HEK293 (cell line): Measurements from ENCODE around the gene BRCA2.

Experiments
- CTCF ChIA-PET: fragments of 350-600 bp; formaldehyde crosslinking; extraction: SDS; loops from one replicate; lab custom pipeline; 2021; ENCODE audit warnings: antibody characterized with exemption; lab: Yijun Ruan, JAX
- POLR2A ChIA-PET: fragments of 300-600 bp; formaldehyde crosslinking; extraction: SDS; loops from one replicate; lab custom pipeline; 2020; ENCODE audit warnings: antibody characterized with exemption, inconsistent platforms; lab: Yijun Ruan, JAX
- H3K27ac ChIP-seq: fragments of 200-500 bp; sonication (Bioruptor generic); 2 replicates; pipeline ENCODE4 v1.5.1; 2014; ENCODE audit warnings: low read depth, low read length, control low read depth, inconsistent platforms; ENCODE audit errors: extremely low read depth
- H3K36me3 ChIP-seq, 2 experiments: fragments of 200-500 bp in 1 of 2; sonication (Bioruptor generic) in 1 of 2; 1 replicate in 1 of 2; 2 replicates in 1 of 2; pipeline ENCODE4 v1.5.1; 2014 to 2017; ENCODE audit warnings: inconsistent platforms in 2 of 2, low read length in 2 of 2; ENCODE audit not compliant: control insufficient read depth in 2 of 2, insufficient read depth in 1 of 2
- H3K4me1 ChIP-seq: fragments of 200-500 bp; sonication (Bioruptor generic); 2 replicates; pipeline ENCODE4 v1.5.1; 2014; ENCODE audit warnings: mild to moderate bottlenecking, low read length, inconsistent platforms; ENCODE audit not compliant: control insufficient read depth, insufficient read depth
- H3K4me3 ChIP-seq: 2 replicates; pipeline ENCODE4 v1.5.1; 2011; ENCODE audit warnings: low read depth, mild to moderate bottlenecking, control low read depth, low read length, moderate library complexity
- H3K9me3 ChIP-seq: fragments of 200-500 bp; sonication (Bioruptor generic); 2 replicates; pipeline ENCODE4 v1.5.1; 2014; ENCODE audit warnings: low read depth, low read length, inconsistent platforms; ENCODE audit not compliant: control insufficient read depth, insufficient read depth
- FEZF1 ChIP-seq: fragments of 450-650 bp; formaldehyde crosslinking; IDR thresholded peaks from 2 replicates; pipeline ENCODE4 v1.5.1; 2016; ENCODE audit warnings: missing biosample characterization, missing genetic modification characterization
- GFI1B ChIP-seq: fragments of 450-650 bp; formaldehyde crosslinking; IDR thresholded peaks from 2 replicates; pipeline ENCODE4 v1.5.1; 2016; ENCODE audit warnings: missing biosample characterization, missing genetic modification characterization
- GLI2 ChIP-seq: fragments of 450-650 bp; formaldehyde crosslinking; IDR thresholded peaks from 2 replicates; pipeline ENCODE4; 2017; ENCODE audit warnings: missing biosample characterization, missing genetic modification characterization, low read depth, borderline replicate concordance
- IKZF3 ChIP-seq: fragments of 450-650 bp; IDR thresholded peaks from 2 replicates; pipeline ENCODE4 v1.5.0; 2018; ENCODE audit warnings: missing biosample characterization, mild to moderate bottlenecking, missing genetic modification characterization, moderate library complexity
- MEIS1 ChIP-seq: sonication (generic); formaldehyde crosslinking; IDR thresholded peaks from 2 replicates; pipeline ENCODE4 v1.8.1; 2022; ENCODE audit warnings: missing genetic modification reagents, mild to moderate bottlenecking, borderline replicate concordance
- MYNN ChIP-seq: fragments of 450-650 bp; formaldehyde crosslinking; IDR thresholded peaks from 2 replicates; pipeline ENCODE4 v1.5.1; 2016; ENCODE audit warnings: missing biosample characterization, missing genetic modification characterization, borderline replicate concordance
- MZF1 ChIP-seq: fragments of 450-650 bp; formaldehyde crosslinking; IDR thresholded peaks from 2 replicates; pipeline ENCODE4 v1.5.1; 2017; ENCODE audit warnings: missing biosample characterization, missing genetic modification characterization, borderline replicate concordance
- OSR2 ChIP-seq: fragments of 450-650 bp; formaldehyde crosslinking; IDR thresholded peaks from 2 replicates; pipeline ENCODE4 v1.5.1; 2016; ENCODE audit warnings: missing biosample characterization, missing genetic modification characterization
- SP7 ChIP-seq: fragments of 450-650 bp; formaldehyde crosslinking; IDR thresholded peaks from 2 replicates; pipeline ENCODE4 v1.5.1; 2016; ENCODE audit warnings: missing biosample characterization, missing genetic modification characterization
- ZBTB48 ChIP-seq: fragments of 450-650 bp; formaldehyde crosslinking; IDR thresholded peaks from 2 replicates; pipeline ENCODE4 v1.5.1; 2016; ENCODE audit warnings: missing biosample characterization, missing genetic modification characterization
- ZFHX2 ChIP-seq: fragments of 450-650 bp; formaldehyde crosslinking; conservative IDR thresholded peaks from 2 replicates; pipeline ENCODE4 v1.5.1; 2016; ENCODE audit warnings: missing biosample characterization, missing genetic modification characterization
- ZNF157 ChIP-seq: fragments of 450-650 bp; formaldehyde crosslinking; IDR thresholded peaks from 2 replicates; pipeline ENCODE4 v1.5.1; 2016; ENCODE audit warnings: missing biosample characterization, missing genetic modification characterization
- ZNF24 ChIP-seq: fragments of 450-650 bp; formaldehyde crosslinking; IDR thresholded peaks from 2 replicates; pipeline ENCODE4 v1.5.1; 2016; ENCODE audit warnings: missing biosample characterization, missing genetic modification characterization
- ZNF354C ChIP-seq: fragments of 450-650 bp; formaldehyde crosslinking; IDR thresholded peaks from 2 replicates; pipeline ENCODE4 v1.5.1; 2016; ENCODE audit warnings: missing biosample characterization, missing genetic modification characterization, low read depth, borderline replicate concordance
- ZNF416 ChIP-seq: fragments of 450-650 bp; formaldehyde crosslinking; IDR thresholded peaks from 2 replicates; pipeline ENCODE4 v1.5.1; 2016; ENCODE audit warnings: missing biosample characterization, missing genetic modification characterization
- ZNF548 ChIP-seq: fragments of 450-650 bp; formaldehyde crosslinking; IDR thresholded peaks from 2 replicates; pipeline ENCODE4 v1.5.1; 2016; ENCODE audit warnings: missing biosample characterization, missing genetic modification characterization
- ZNF585B ChIP-seq: fragments of 450-650 bp; formaldehyde crosslinking; IDR thresholded peaks from 2 replicates; pipeline ENCODE4 v1.5.1; 2016; ENCODE audit warnings: missing biosample characterization, missing genetic modification characterization
- ZNF624 ChIP-seq: fragments of 450-650 bp; formaldehyde crosslinking; IDR thresholded peaks from 2 replicates; pipeline ENCODE4 v1.5.1; 2017; ENCODE audit warnings: missing biosample characterization, missing genetic modification characterization
- ZNF791 ChIP-seq: fragments of 450-650 bp; formaldehyde crosslinking; IDR thresholded peaks from 2 replicates; pipeline ENCODE4 v1.5.1; 2016; ENCODE audit warnings: missing biosample characterization, missing genetic modification characterization
- TF ChIP-seq, protein P1 (sequence below): fragments of 450-650 bp; formaldehyde crosslinking; IDR thresholded peaks from 2 replicates; pipeline ENCODE4 v1.5.1; 2016; ENCODE audit warnings: missing biosample characterization, missing genetic modification characterization, borderline replicate concordance
- TF ChIP-seq, protein P2 (sequence below): fragments of 450-650 bp; formaldehyde crosslinking; IDR thresholded peaks from 2 replicates; pipeline ENCODE4 v1.5.1; 2016; ENCODE audit warnings: missing biosample characterization, missing genetic modification characterization
- TF ChIP-seq, protein P3 (sequence below): fragments of 450-650 bp; formaldehyde crosslinking; IDR thresholded peaks from 2 replicates; pipeline ENCODE4 v1.5.1; 2016; ENCODE audit warnings: missing biosample characterization, missing genetic modification characterization

BRCA2 gene, protein sequence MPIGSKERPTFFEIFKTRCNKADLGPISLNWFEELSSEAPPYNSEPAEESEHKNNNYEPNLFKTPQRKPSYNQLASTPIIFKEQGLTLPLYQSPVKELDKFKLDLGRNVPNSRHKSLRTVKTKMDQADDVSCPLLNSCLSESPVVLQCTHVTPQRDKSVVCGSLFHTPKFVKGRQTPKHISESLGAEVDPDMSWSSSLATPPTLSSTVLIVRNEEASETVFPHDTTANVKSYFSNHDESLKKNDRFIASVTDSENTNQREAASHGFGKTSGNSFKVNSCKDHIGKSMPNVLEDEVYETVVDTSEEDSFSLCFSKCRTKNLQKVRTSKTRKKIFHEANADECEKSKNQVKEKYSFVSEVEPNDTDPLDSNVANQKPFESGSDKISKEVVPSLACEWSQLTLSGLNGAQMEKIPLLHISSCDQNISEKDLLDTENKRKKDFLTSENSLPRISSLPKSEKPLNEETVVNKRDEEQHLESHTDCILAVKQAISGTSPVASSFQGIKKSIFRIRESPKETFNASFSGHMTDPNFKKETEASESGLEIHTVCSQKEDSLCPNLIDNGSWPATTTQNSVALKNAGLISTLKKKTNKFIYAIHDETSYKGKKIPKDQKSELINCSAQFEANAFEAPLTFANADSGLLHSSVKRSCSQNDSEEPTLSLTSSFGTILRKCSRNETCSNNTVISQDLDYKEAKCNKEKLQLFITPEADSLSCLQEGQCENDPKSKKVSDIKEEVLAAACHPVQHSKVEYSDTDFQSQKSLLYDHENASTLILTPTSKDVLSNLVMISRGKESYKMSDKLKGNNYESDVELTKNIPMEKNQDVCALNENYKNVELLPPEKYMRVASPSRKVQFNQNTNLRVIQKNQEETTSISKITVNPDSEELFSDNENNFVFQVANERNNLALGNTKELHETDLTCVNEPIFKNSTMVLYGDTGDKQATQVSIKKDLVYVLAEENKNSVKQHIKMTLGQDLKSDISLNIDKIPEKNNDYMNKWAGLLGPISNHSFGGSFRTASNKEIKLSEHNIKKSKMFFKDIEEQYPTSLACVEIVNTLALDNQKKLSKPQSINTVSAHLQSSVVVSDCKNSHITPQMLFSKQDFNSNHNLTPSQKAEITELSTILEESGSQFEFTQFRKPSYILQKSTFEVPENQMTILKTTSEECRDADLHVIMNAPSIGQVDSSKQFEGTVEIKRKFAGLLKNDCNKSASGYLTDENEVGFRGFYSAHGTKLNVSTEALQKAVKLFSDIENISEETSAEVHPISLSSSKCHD (N-terminal part only)

DNA sequence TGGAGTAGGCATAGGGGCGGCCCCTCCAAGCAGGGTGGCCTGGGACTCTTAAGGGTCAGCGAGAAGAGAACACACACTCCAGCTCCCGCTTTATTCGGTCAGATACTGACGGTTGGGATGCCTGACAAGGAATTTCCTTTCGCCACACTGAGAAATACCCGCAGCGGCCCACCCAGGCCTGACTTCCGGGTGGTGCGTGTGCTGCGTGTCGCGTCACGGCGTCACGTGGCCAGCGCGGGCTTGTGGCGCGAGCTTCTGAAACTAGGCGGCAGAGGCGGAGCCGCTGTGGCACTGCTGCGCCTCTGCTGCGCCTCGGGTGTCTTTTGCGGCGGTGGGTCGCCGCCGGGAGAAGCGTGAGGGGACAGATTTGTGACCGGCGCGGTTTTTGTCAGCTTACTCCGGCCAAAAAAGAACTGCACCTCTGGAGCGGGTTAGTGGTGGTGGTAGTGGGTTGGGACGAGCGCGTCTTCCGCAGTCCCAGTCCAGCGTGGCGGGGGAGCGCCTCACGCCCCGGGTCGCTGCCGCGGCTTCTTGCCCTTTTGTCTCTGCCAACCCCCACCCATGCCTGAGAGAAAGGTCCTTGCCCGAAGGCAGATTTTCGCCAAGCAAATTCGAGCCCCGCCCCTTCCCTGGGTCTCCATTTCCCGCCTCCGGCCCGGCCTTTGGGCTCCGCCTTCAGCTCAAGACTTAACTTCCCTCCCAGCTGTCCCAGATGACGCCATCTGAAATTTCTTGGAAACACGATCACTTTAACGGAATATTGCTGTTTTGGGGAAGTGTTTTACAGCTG is at the start of gene BRCA2, which contains the start of gene ZAR1L:
Gene BRCA2, plus strand, starts transcription at position 271 of the 790 bp plus-strand sequence. CDS start 953 bp downstream, outside the sequence.
Gene ZAR1L, minus strand, starts transcription at position 126 of the 790 bp plus-strand sequence. CDS start 3,438 bp downstream, outside the sequence.
- Histone ChIP-seq H3K4me3 (peak within 1 kb of the TSS; percentile 81), H3K27ac (peak within 1 kb of the TSS; percentile 96), H3K9me3 (no peaks in the 10 kb centered on the region), H3K36me3 (peaks cover 6 to 14% of the 10 kb centered on the region in 2 experiments; a peak in 2 of 3 replicates), H3K4me1 (no peaks in the 10 kb centered on the region)
- ChIA-PET POLR2A (interaction anchor here (0.7 to 1.9 kb wide), 14 partner anchors 10 to 942 kb away, joined by 3 to 7 read pairs (median 3); partner anchors contain the start of gene N4BP2L1), CTCF (interaction anchor here (0.8 to 2.5 kb wide), 5 partner anchors 12 to 406 kb away, joined by 4 to 8 read pairs (median 4); no protein-coding TSS in a partner anchor)
- TF ChIP-seq, protein P1, sequence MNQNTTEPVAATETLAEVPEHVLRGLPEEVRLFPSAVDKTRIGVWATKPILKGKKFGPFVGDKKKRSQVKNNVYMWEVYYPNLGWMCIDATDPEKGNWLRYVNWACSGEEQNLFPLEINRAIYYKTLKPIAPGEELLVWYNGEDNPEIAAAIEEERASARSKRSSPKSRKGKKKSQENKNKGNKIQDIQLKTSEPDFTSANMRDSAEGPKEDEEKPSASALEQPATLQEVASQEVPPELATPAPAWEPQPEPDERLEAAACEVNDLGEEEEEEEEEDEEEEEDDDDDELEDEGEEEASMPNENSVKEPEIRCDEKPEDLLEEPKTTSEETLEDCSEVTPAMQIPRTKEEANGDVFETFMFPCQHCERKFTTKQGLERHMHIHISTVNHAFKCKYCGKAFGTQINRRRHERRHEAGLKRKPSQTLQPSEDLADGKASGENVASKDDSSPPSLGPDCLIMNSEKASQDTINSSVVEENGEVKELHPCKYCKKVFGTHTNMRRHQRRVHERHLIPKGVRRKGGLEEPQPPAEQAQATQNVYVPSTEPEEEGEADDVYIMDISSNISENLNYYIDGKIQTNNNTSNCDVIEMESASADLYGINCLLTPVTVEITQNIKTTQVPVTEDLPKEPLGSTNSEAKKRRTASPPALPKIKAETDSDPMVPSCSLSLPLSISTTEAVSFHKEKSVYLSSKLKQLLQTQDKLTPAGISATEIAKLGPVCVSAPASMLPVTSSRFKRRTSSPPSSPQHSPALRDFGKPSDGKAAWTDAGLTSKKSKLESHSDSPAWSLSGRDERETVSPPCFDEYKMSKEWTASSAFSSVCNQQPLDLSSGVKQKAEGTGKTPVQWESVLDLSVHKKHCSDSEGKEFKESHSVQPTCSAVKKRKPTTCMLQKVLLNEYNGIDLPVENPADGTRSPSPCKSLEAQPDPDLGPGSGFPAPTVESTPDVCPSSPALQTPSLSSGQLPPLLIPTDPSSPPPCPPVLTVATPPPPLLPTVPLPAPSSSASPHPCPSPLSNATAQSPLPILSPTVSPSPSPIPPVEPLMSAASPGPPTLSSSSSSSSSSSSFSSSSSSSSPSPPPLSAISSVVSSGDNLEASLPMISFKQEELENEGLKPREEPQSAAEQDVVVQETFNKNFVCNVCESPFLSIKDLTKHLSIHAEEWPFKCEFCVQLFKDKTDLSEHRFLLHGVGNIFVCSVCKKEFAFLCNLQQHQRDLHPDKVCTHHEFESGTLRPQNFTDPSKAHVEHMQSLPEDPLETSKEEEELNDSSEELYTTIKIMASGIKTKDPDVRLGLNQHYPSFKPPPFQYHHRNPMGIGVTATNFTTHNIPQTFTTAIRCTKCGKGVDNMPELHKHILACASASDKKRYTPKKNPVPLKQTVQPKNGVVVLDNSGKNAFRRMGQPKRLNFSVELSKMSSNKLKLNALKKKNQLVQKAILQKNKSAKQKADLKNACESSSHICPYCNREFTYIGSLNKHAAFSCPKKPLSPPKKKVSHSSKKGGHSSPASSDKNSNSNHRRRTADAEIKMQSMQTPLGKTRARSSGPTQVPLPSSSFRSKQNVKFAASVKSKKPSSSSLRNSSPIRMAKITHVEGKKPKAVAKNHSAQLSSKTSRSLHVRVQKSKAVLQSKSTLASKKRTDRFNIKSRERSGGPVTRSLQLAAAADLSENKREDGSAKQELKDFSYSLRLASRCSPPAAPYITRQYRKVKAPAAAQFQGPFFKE = no peak
- TF ChIP-seq MEIS1 (no peak), ZNF624 (no peak), ZBTB48 (tag by site-specific recombination) (no peak), ZNF416 (tag by site-specific recombination) (no peak), ZNF585B (tag by site-specific recombination) (no peak), GLI2 (tag by site-specific recombination) (no peak), ZNF24 (tag by site-specific recombination) (no peak; the same call in none of the 2 replicates), ZFHX2 (peak; percentile 43; the same call in 1 of the 2 replicates), MYNN (tag by site-specific recombination) (no peak), ZNF548 (tag by site-specific recombination) (no peak), GFI1B (tag by site-specific recombination) (no peak), ZNF354C (tag by site-specific recombination) (no peak), SP7 (tag by site-specific recombination) (peak; percentile 59), IKZF3 (peak; percentile 79), FEZF1 (tag by site-specific recombination) (peak; percentile 33; the same call in 1 of the 2 replicates), ZNF157 (tag by site-specific recombination) (no peak), MZF1 (tag by site-specific recombination) (no peak), ZNF791 (tag by site-specific recombination) (no peak), OSR2 (tag by site-specific recombination) (no peak)
- TF ChIP-seq, protein P2, sequence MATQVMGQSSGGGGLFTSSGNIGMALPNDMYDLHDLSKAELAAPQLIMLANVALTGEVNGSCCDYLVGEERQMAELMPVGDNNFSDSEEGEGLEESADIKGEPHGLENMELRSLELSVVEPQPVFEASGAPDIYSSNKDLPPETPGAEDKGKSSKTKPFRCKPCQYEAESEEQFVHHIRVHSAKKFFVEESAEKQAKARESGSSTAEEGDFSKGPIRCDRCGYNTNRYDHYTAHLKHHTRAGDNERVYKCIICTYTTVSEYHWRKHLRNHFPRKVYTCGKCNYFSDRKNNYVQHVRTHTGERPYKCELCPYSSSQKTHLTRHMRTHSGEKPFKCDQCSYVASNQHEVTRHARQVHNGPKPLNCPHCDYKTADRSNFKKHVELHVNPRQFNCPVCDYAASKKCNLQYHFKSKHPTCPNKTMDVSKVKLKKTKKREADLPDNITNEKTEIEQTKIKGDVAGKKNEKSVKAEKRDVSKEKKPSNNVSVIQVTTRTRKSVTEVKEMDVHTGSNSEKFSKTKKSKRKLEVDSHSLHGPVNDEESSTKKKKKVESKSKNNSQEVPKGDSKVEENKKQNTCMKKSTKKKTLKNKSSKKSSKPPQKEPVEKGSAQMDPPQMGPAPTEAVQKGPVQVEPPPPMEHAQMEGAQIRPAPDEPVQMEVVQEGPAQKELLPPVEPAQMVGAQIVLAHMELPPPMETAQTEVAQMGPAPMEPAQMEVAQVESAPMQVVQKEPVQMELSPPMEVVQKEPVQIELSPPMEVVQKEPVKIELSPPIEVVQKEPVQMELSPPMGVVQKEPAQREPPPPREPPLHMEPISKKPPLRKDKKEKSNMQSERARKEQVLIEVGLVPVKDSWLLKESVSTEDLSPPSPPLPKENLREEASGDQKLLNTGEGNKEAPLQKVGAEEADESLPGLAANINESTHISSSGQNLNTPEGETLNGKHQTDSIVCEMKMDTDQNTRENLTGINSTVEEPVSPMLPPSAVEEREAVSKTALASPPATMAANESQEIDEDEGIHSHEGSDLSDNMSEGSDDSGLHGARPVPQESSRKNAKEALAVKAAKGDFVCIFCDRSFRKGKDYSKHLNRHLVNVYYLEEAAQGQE (tag by site-specific recombination) = 0 out of 2 replicates have a peak, but pooled peaks have one; percentile 12
- TF ChIP-seq, protein P3, sequence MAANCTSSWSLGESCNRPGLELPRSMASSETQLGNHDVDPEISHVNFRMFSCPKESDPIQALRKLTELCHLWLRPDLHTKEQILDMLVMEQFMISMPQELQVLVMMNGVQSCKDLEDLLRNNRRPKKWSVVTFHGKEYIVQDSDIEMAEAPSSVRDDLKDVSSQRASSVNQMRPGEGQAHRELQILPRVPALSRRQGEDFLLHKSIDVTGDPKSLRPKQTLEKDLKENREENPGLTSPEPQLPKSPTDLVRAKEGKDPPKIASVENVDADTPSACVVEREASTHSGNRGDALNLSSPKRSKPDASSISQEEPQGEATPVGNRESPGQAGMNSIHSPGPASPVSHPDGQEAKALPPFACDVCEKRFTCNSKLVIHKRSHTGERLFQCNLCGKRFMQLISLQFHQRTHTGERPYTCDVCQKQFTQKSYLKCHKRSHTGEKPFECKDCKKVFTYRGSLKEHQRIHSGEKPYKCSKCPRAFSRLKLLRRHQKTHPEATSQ (tag by site-specific recombination) = no peak
